Caco-2 (cell line): ENCODE data around the gene RTKN. TPM values are rescaled to one million over a fixed set of nuclear protein-coding genes. Genes with fewer than 3 reads are reported as not detected.

ENCODE experiments used
- BruUV-seq: library from RNA; stranded (reverse); fragments of 400-500 nt; replicated peaks from 2 replicates; lab custom pipeline; 2021; lab: Mats Ljungman, UMichigan
- CTCF ChIA-PET: fragments of 300-600 bp; sonication (Branson Sonifier 250); formaldehyde crosslinking; loops from one replicate; lab custom pipeline; 2022; ENCODE audit warnings: antibody characterized with exemption; lab: Charles Lee
- POLR2A ChIA-PET: fragments of 300-600 bp; sonication (Branson Sonifier 250); formaldehyde crosslinking; loops from one replicate; lab custom pipeline; 2022; ENCODE audit warnings: antibody characterized with exemption; lab: Charles Lee
- DNase-seq, 2 experiments: peaks; one replicate each; pipeline versions ENCODE4 v3.0.0 to v3.0.0-alpha.2; 2020 to 2022
- H3K27me3 ChIP-seq: replicated peaks from 2 replicates; pipeline ENCODE4 v1.6.0; 2011; ENCODE audit warnings: low read length; ENCODE audit not compliant: control insufficient read depth, insufficient read depth
- H3K36me3 ChIP-seq: 2 replicates; pipeline ENCODE4 v1.5.1; 2011; ENCODE audit warnings: low read length; ENCODE audit not compliant: control insufficient read depth, insufficient read depth
- H3K4me1 ChIP-seq: fragments of 250-450 bp; sonication (Bioruptor Pico); 2 replicates; pipeline ENCODE4 v1.5.1; 2020; ENCODE audit warnings: mild to moderate bottlenecking
- H3K4me3 ChIP-seq: 2 replicates; pipeline ENCODE4 v1.5.1; 2011; ENCODE audit warnings: low read depth, mild to moderate bottlenecking, control low read depth, low read length
- H3K9me3 ChIP-seq: fragments of 250-450 bp; sonication (Bioruptor Pico); 2 replicates; pipeline ENCODE4 v1.5.1; 2020; ENCODE audit warnings: mild to moderate bottlenecking, moderate library complexity
- H3K27ac Mint-ChIP-seq: one replicate; pipeline ENCODE4 v1.8.0; 2022; ENCODE audit warnings: mixed read lengths; ENCODE audit not compliant: unreplicated experiment
- H3K27me3 Mint-ChIP-seq: one replicate; pipeline ENCODE4 v1.8.0; 2022; ENCODE audit warnings: mixed read lengths; ENCODE audit not compliant: insufficient read depth, unreplicated experiment
- H3K36me3 Mint-ChIP-seq: one replicate; pipeline ENCODE4 v1.8.0; 2022; ENCODE audit warnings: mild to moderate bottlenecking, mixed read lengths; ENCODE audit not compliant: insufficient read depth, unreplicated experiment
- H3K4me1 Mint-ChIP-seq: one replicate; pipeline ENCODE4 v1.8.0; 2022; ENCODE audit warnings: low read depth, mixed read lengths; ENCODE audit not compliant: unreplicated experiment
- H3K4me3 Mint-ChIP-seq: one replicate; pipeline ENCODE4 v1.8.0; 2022; ENCODE audit warnings: mild to moderate bottlenecking, moderate library complexity, mixed read lengths; ENCODE audit not compliant: unreplicated experiment
- H3K9me3 Mint-ChIP-seq: one replicate; pipeline ENCODE4 v1.8.0; 2022; ENCODE audit warnings: mixed read lengths; ENCODE audit not compliant: unreplicated experiment
- CTCF ChIP-seq, 2 experiments: fragments of 200-600 bp in 1 of 2; IDR thresholded peaks; 1 replicate in 1 of 2; 2 replicates in 1 of 2; pipeline versions ENCODE4 v1.5.1 to v1.8.0; 2011 to 2022; ENCODE audit warnings: antibody characterized with exemption in 1 of 2, control low read depth in 1 of 2, inconsistent platforms in 1 of 2, low read depth in 1 of 2, low read length in 1 of 2, mild to moderate bottlenecking in 1 of 2, moderate library complexity in 1 of 2; ENCODE audit not compliant: insufficient read depth in 1 of 2, severe bottlenecking in 1 of 2, unreplicated experiment in 1 of 2
- intact Hi-C: fragments of 100-400 bp; cut with micrococcal nuclease; formaldehyde crosslinking; loops from one replicate; pipeline ENCODE4 v1.10.0; 2022; ENCODE audit not compliant: unreplicated experiment
- total RNA-seq: library from RNA; stranded (reverse); gene quantifications from 2 replicates; pipeline ENCODE4 v1.2.3, GENCODE V29; 2022

The RTKN gene
- total RNA-seq, 1 experiment from 2014 or later = 123 TPM

GRCh38 chr2:74392449-74392743, 49.3 kb downstream of the RTKN start:
- Mint-ChIP-seq H3K36me3 (no peaks in the 10 kb centered on the region), H3K4me3 (peak overlapping the region; percentile 81), H3K27me3 (peaks cover 3% of the 10 kb centered on the region), H3K9me3 (no peaks in the 10 kb centered on the region), H3K4me1 (peaks cover 6% of the 10 kb centered on the region), H3K27ac (no peak overlapping the region)
- CTCF ChIA-PET = interaction anchor here (1.0 to 2.0 kb wide), 8 partner anchors 10 to 272 kb away, joined by 3 to 17 read pairs (median 4); partner anchors contain the start of genes C2orf81, DCTN1, WBP1 and WDR54
- no peak for DNase-seq
- POLR2A ChIA-PET = interaction anchor here (0.7 to 1.3 kb wide), 3 partner anchors 9 to 564 kb away, joined by 3 to 6 read pairs (median 4); partner anchors contain the start of gene STAMBP
- TF ChIP-seq CTCF (IDR thresholded peaks at IDR 0.05; ENCODE audit: insufficient read depth in 1 of 2, low read depth in 1 of 2, low read length in 1 of 2, severe bottlenecking in 1 of 2, unreplicated experiment in 1 of 2) = no peak
- no TSS peak for BruUV-seq
- H3K27me3 ChIP-seq = no peaks in the 10 kb centered on the region
- H3K4me3 ChIP-seq = peak overlapping the region; percentile 19; the same call in 1 of the 2 replicates
- intact Hi-C loops = loop anchor here (2.0 to 5.0 kb wide), 2 partner anchors 126 to 140 kb away; no protein-coding TSS in a partner anchor
- no peaks in the 10 kb centered on the region; the same call in 1 of the 2 replicates for H3K36me3 ChIP-seq
- no peaks in the 10 kb centered on the region for H3K9me3 ChIP-seq
- peaks cover 7% of the 10 kb centered on the region; the same call in 1 of the 2 replicates for H3K4me1 ChIP-seq

GRCh38 chr2:74391580-74392448, 49.9 kb downstream of the RTKN start:
- H3K4me1 Mint-ChIP-seq = peaks cover 6% of the 10 kb centered on the region
- H3K36me3 Mint-ChIP-seq = no peaks in the 10 kb centered on the region
- H3K4me3 Mint-ChIP-seq = peak overlapping the region; percentile 81
- peaks cover 3% of the 10 kb centered on the region for H3K27me3 Mint-ChIP-seq
- intact Hi-C loops = loop anchor here (2.0 to 5.0 kb wide), 2 partner anchors 125 to 140 kb away; no protein-coding TSS in a partner anchor
- Histone ChIP-seq H3K36me3 (no peaks in the 10 kb centered on the region; the same call in 1 of the 2 replicates), H3K27me3 (no peaks in the 10 kb centered on the region), H3K9me3 (no peaks in the 10 kb centered on the region), H3K4me3 (peak overlapping the region; percentile 77), H3K4me1 (peaks cover 7% of the 10 kb centered on the region; the same call in 1 of the 2 replicates)
- ChIA-PET POLR2A (interaction anchor here (0.7 to 1.3 kb wide), 5 partner anchors 9 to 563 kb away, joined by 3 to 7 read pairs (median 5); partner anchors contain the start of gene STAMBP), CTCF (interaction anchor here (0.6 to 2.0 kb wide), 21 partner anchors 8 to 1134 kb away, joined by 3 to 17 read pairs (median 4); partner anchors contain the start of genes C2orf81, DCTN1, MOB1A and WBP1)
- peak; percentile 95 for TF ChIP-seq CTCF (IDR thresholded peaks at IDR 0.05; ENCODE audit: insufficient read depth in 1 of 2, low read depth in 1 of 2, low read length in 1 of 2, severe bottlenecking in 1 of 2, unreplicated experiment in 1 of 2)
- H3K9me3 Mint-ChIP-seq = no peaks in the 10 kb centered on the region
- no TSS peak for BruUV-seq
- peak overlapping the region; percentile 92 for H3K27ac Mint-ChIP-seq
- peak; percentile 90 to 94 for DNase-seq

- peak overlapping the region; percentile 77 for H3K4me3 ChIP-seq
- POLR2A ChIA-PET = interaction anchor here (0.6 to 1.3 kb wide), 4 partner anchors 8 to 113 kb away, joined by 3 to 7 read pairs (median 6); no protein-coding TSS in a partner anchor
- no peaks in the 10 kb centered on the region; the same call in 1 of the 2 replicates for H3K36me3 ChIP-seq
- no peaks in the 10 kb centered on the region for H3K9me3 ChIP-seq
- no peak for TF ChIP-seq CTCF (IDR thresholded peaks at IDR 0.05; ENCODE audit: insufficient read depth in 1 of 2, low read depth in 1 of 2, low read length in 1 of 2, severe bottlenecking in 1 of 2, unreplicated experiment in 1 of 2)
- CTCF ChIA-PET = interaction anchor here (0.6 to 2.0 kb wide), 21 partner anchors 9 to 1134 kb away, joined by 3 to 17 read pairs (median 4); partner anchors contain the start of genes C2orf81, DCTN1, MOB1A and WBP1
- peak overlapping the region; percentile 81 for H3K4me3 Mint-ChIP-seq
- H3K9me3 Mint-ChIP-seq = no peaks in the 10 kb centered on the region
- BruUV-seq = no TSS peak
- peaks cover 6% of the 10 kb centered on the region for H3K4me1 Mint-ChIP-seq
- H3K27me3 Mint-ChIP-seq = peaks cover 3% of the 10 kb centered on the region
- intact Hi-C loops = loop anchor here (5.0 kb wide), 1 partner anchor 139 kb away; no protein-coding TSS in a partner anchor
- H3K4me1 ChIP-seq = peaks cover 7% of the 10 kb centered on the region; the same call in 1 of the 2 replicates
- H3K36me3 Mint-ChIP-seq = no peaks in the 10 kb centered on the region
- H3K27ac Mint-ChIP-seq = peak overlapping the region; percentile 92
- no peak for DNase-seq
- H3K27me3 ChIP-seq = no peaks in the 10 kb centered on the region
Observed at GRCh38 chr2:74391209-74391579, 50.5 kb downstream of the RTKN start.
